IPS-18a (cell line): ENCODE measurements around the gene VAC14.

ENCODE experiments used
- H3K27ac ChIP-seq: one replicate; pipeline ENCODE4 v1.5.1; 2013; ENCODE audit warnings: low read length
- H3K27me3 ChIP-seq: one replicate; pipeline ENCODE4 v1.6.1; 2013; ENCODE audit warnings: mild to moderate bottlenecking, low read length; ENCODE audit not compliant: control insufficient read depth, insufficient read depth
- H3K36me3 ChIP-seq: one replicate; pipeline ENCODE4 v1.6.1; 2013; ENCODE audit warnings: low read depth, low read length; ENCODE audit not compliant: control insufficient read depth
- H3K4me1 ChIP-seq: one replicate; pipeline ENCODE4 v1.6.1; 2013; ENCODE audit warnings: low read depth, low read length; ENCODE audit not compliant: control insufficient read depth
- H3K4me3 ChIP-seq: one replicate; pipeline ENCODE4 v1.5.1; 2013; ENCODE audit warnings: low read length
- H3K9ac ChIP-seq: one replicate; pipeline ENCODE4 v1.6.1; 2013; ENCODE audit warnings: mild to moderate bottlenecking, low read length, moderate library complexity
- H3K9me3 ChIP-seq: one replicate; pipeline ENCODE4 v1.6.1; 2013; ENCODE audit warnings: low read depth, low read length; ENCODE audit not compliant: control insufficient read depth

The VAC14 gene

DNA sequence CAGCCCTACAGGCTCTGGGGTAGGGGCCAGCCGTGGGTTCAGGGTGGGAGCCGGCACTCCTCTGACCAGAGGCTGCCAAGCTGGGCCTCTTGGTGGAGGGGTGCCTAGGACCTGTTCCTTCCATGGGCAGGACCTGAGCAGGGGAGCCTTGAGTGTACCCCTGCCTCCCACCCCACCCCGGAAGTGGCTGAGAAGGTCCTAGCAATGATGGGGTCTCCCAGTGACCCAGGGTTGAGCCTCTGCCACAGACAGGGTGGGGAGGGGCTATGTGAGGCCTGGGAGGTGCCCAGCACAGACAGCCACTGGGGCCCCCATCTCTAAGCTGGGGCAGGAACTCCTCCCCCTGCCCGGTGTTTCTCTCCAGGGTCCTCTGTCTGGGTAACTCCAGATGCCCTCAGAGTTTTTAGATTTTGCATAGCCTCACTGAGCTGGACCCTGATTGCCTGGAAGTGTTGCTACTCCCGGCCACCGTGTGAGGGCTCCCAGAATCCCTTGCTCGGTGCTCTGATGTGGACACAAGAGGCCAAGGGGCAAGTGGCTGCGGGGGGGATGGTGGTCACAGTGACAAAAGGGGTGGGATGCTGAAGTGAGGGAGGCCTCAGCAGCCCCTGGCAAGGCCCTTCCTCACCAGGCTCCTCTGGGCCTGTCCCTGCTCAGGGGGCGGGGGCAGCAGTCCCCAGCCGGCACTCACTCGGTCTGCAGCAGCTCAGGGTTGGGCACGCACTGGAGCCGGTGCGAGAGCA is 108.7 kb downstream of the VAC14 start:
- no peaks in the 10 kb centered on the region for H3K27me3 ChIP-seq
- H3K27ac ChIP-seq: no peak overlapping the region
- H3K9me3 ChIP-seq: no peaks in the 10 kb centered on the region
- H3K9ac ChIP-seq: no peak overlapping the region
- H3K4me3 ChIP-seq: no peak overlapping the region
- H3K4me1 ChIP-seq: peaks cover 27% of the 10 kb centered on the region
- H3K36me3 ChIP-seq: no peaks in the 10 kb centered on the region

DNA sequence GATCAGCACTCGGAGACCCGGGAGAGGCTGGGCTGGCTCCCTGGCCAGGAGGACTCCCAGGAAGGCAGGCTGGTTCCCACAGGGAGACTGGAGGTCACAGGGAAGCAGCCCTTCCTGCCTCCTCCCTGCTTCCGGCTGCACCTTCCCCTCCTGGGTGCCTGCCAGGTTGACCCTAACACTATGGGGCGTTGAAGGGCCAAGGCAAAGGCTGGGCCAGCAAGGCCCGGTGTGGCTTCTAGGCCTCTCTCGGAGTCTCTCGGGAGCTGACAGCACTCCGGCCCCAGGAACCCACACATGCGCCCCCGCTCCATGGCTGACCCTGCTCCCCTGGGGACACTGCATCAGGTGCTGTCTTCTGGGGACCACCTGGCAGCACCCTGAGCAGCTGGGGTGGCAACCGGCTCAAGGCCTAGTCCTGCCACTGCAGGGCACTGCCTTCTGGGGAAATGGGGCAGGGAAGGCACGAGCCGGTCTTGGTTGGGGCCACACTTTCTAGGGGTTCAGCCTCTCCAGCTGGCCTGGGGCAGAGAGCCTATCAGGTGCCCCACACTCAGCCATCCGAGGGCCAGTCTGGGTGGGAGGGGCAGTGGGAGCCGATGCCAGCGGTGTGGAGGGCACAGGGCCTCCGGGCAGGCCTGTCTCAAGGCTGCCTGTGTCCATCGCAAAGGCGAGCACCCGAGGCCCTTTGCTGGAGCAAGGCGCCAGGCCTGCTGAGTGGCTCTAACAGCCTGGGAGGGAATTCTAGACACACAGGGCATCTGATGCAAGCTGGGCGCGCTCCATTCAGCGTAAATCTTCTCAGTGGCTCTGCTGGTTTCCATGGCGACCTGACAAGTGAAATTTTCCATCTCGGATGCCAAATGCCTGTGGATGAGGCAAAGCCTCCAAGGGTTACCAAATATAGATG is 109.5 kb downstream of the VAC14 start:
- no peaks in the 10 kb centered on the region for H3K9me3 ChIP-seq
- peaks cover 35% of the 10 kb centered on the region for H3K4me1 ChIP-seq
- H3K27ac ChIP-seq: no peak overlapping the region
- no peak overlapping the region for H3K9ac ChIP-seq
- H3K36me3 ChIP-seq: no peaks in the 10 kb centered on the region
- no peak overlapping the region for H3K4me3 ChIP-seq
- no peaks in the 10 kb centered on the region for H3K27me3 ChIP-seq

DNA sequence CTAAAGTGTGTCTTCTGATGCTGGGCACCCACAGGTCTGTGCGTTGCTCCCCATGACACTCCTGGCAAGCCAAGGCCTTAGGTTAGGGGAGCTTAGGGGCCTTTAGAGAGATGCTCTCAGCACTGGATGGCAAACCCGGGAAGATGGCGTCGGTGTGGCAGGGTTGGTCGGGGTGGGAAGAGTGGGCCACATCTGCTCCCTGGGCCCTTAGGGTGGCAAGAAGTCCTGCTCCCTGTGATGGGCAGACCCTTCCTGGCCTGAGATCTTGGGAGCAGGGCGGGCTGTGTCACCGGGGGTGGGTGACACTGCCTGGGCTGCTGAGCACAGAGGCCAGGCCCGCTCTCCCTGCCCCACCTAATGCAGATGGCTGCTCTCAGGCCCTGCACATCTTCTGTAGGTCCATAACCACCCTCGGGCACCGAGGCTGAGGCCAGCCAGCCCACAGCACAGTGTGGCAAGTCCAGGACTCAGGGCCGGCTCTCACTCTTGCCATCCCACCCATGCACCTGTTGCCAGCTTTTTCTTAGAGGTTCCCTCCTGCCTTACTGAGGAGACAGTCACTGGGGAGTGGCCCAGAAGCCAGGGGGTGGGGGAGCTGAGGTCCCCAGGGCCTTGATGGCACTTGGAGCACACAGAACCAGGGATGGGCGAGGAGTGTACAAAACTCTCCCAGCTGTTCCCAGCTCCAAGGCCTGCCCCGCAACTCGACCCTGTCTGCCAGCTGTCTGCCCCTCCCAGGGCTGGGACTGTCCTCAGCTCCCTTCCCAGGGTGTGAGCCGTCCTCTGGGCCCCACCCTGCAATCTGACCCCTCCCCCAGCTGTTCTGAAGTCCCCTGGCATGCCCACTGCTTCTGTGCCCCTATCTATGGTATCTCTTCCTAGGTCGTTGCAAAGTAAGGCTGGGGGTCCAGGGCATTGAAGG is 110.7 kb downstream of the VAC14 start:
- peaks cover 32% of the 10 kb centered on the region for H3K4me1 ChIP-seq
- H3K9me3 ChIP-seq: no peaks in the 10 kb centered on the region
- H3K36me3 ChIP-seq: no peaks in the 10 kb centered on the region
- no peaks in the 10 kb centered on the region for H3K27me3 ChIP-seq
- no peak overlapping the region for H3K27ac ChIP-seq
- no peak overlapping the region for H3K9ac ChIP-seq
- H3K4me3 ChIP-seq: no peak overlapping the region

DNA sequence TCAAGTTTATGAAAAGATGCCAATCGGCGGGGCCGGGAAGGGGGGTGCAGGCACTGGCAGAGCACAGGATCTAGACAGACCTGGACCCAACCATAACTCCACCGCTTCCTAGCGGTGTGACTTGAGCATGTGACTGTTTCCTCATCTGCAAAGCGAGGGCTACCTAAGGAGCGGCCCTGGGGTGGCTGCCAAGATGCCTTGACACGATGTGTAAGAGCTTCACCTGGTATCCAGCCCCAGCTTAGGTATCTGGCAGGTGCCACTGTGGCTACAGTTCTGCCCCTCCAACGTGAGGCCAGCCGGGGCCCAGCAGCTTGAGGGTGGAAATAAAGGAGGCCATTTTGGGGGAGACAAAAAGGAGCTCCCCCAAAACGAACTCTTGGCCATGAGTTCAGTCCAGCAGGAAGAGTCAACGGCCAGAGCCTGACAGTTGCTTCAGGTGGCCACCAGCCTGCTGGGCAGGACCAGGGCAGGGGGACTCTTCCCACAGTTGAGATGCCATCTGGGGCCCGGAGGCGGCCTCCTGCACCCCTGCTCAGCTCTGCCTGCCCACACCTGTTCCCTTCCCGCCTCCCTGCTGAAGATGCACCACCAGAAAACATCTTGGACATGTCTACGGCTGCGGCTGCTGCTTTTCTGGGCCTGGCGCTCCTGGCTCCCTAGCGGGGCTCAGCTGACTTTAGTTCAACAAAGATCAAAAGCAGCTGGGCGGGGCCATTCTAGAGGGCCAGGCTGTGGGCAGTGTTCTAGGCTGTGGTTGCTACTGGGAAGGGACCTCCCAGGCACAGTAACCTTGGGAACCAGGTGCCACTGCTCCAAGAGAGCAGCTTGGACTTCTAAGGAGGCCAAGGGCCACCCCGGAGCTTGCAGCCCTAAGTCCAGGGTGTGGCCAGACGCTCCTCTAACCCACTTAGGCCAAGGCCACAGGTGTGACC is 111.7 kb downstream of the VAC14 start:
- Histone ChIP-seq H3K27me3 (peaks cover 5% of the 10 kb centered on the region), H3K4me1 (peaks cover 22% of the 10 kb centered on the region), H3K9me3 (no peaks in the 10 kb centered on the region), H3K36me3 (no peaks in the 10 kb centered on the region), H3K27ac (no peak overlapping the region), H3K4me3 (no peak overlapping the region), H3K9ac (no peak overlapping the region)

DNA sequence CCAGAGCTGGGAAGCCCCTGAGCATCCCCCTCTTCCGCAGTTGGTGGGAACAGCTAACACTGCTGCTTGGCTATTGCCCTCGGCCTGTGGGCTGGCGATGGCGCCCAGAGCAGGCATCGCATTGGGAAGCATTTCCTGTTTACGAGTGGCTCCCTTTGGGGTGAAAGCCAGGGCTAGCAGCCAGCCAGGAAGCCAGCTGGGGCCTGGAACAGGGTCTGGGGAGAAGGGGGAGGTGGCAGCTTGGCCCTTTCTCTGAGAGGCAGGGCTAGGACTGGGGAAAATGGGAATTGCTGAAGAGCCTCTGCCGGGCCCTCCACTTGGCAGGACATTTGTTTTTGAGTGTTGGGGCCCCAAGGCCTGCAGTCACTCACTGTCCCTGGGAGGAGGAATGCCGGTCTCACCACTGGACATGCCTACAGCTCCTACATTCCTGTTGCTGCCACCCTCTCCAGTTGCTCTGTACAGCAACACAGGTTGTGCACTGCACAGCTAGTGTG is 112.7 kb downstream of the VAC14 start:
- Histone ChIP-seq H3K27me3 (peaks cover 5% of the 10 kb centered on the region), H3K9me3 (no peaks in the 10 kb centered on the region), H3K36me3 (no peaks in the 10 kb centered on the region), H3K4me3 (no peak overlapping the region), H3K4me1 (peaks cover 12% of the 10 kb centered on the region), H3K9ac (no peak overlapping the region), H3K27ac (no peak overlapping the region)

DNA sequence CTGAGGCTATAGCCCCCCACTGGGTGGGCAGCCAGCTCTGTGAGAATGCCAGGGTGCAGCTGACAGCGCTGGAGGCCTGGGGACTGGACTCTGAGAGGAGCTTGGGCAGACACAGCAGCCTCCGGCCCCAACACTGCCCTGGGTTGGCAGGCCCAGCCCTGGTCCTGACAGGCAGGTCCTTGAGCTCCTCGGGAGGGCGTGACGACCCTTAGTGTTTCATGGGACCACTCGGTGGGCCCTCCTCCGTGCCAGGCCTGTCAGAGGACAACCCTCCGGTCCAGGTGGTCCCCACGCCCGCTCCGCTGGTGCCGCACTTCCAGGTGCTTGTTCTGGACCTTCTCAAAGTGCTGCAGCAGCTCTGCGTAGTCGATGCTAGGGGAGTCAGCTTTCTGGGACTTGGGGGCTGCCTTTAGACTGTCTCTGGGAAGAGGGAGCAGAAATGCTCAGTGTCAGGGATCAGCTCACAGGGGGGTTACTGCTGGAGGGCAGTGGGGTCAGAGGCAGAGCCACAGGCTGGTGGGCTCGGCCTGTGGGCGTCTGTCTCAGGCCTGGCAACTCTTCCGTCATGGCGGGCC is 113.2 kb downstream of the VAC14 start:
- no peak overlapping the region for H3K9ac ChIP-seq
- H3K4me3 ChIP-seq: no peak overlapping the region
- H3K4me1 ChIP-seq: peaks cover 12% of the 10 kb centered on the region
- H3K27ac ChIP-seq: no peak overlapping the region
- H3K27me3 ChIP-seq: peaks cover 5% of the 10 kb centered on the region
- no peaks in the 10 kb centered on the region for H3K9me3 ChIP-seq
- no peaks in the 10 kb centered on the region for H3K36me3 ChIP-seq

DNA sequence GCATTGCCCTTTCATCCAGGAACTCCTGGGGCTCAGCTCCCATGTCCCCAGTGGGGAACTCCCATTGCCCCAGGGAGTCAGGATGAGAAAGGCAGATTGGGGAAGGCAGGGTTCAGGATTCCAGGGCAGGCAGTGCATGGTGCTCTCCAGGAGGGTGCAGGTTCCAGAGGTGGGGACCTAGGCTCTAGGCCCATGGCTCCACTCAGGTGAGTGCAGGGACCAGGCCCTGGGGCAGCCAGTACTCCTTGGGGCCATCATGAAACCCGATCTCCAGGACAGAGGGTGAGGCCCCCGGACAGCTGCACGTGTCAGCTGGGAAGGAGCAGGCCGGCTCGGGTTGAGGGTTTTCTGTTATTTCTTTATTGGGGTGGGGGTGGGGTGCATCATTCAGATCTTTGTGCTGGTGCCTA is 113.9 kb downstream of the VAC14 start:
- Histone ChIP-seq H3K4me3 (no peak overlapping the region), H3K9ac (no peak overlapping the region), H3K4me1 (peaks cover 12% of the 10 kb centered on the region)

DNA sequence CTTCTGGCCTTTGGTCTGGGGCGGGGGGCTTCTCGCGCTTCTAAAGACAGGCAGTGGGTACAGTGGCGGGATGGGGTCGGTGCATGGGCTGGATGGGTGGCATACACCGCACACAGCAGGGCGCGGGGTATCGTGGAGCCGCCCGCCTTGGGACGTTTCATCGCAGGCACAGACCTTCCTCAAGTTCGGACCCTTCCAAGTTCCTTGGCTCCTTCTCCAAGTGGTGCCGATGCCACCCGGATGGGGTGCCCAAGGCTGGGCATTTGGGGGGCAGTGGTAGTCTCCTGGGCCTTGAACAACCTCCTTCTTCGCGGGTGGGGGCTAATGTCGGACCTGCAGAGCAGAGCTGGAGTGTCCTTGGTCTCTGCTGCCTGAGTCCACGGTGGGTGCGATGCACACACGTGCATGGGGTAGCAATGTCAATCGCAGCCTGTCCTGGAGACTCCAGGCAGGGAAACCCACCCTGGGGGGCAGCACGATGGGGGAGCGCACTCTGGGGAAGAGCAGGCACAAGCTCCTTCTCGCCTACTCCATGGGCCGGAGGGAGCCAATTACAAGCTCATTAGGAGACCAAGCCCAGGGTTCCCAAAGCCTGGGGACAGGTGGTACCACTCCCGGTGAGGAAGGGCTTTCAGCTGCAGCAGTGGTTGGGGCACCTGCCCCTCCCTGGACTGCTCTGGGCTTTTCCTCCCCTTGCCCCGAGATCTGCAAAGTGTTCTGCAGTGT is 114.4 kb downstream of the VAC14 start:
- H3K9ac ChIP-seq: no peak overlapping the region
- H3K27ac ChIP-seq: no peak overlapping the region
- H3K4me3 ChIP-seq: peak overlapping the region; percentile 47
- peaks cover 5% of the 10 kb centered on the region for H3K27me3 ChIP-seq
- H3K36me3 ChIP-seq: no peaks in the 10 kb centered on the region
- no peaks in the 10 kb centered on the region for H3K9me3 ChIP-seq
- H3K4me1 ChIP-seq: peaks cover 12% of the 10 kb centered on the region

More for the DNA sequence above, 113.9 kb downstream of the VAC14 start:
- Histone ChIP-seq H3K9me3 (no peaks in the 10 kb centered on the region), H3K27me3 (peaks cover 5% of the 10 kb centered on the region), H3K27ac (no peak overlapping the region), H3K36me3 (no peaks in the 10 kb centered on the region)

DNA sequence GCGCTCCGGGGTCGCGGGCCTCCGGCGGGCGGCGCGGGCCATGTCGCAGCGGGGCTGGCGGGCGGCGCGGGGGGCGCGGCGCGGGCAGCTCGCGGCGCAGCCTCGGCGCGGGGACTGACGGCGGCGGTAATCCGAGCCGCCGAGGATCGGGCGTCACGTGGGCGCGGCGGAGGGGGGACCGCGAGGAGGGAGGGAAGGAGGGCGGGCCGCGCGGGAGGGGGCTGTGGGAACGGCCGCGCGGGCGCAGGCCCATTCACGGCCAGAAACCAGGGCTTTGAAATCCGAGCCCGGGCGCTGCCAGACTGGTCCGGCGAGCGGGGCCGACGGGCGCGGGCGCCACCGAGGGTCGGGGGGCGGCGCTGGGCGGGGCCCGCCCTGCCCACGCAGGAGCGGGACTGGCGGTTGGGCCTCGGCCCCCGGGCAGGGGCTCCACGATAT is 115.0 kb downstream of the VAC14 start, which contains the start of gene MTSS2:
Gene MTSS2 (minus strand): TSS at position 116 of the 438 bp plus-strand sequence. CDS start 262 bp downstream, outside the sequence.
- H3K4me1 ChIP-seq: peaks cover 12% of the 10 kb centered on the region
- no peak within 1 kb of the TSS for H3K27ac ChIP-seq
- peak within 1 kb of the TSS; percentile 50 for H3K9ac ChIP-seq
- H3K4me3 ChIP-seq: peak within 1 kb of the TSS; percentile 72
- peaks cover 5% of the 10 kb centered on the region for H3K27me3 ChIP-seq
- H3K9me3 ChIP-seq: no peaks in the 10 kb centered on the region
- H3K36me3 ChIP-seq: no peaks in the 10 kb centered on the region
